NOMO-1 (cell line): ENCODE data around the gene KRT6B.
"Not testable (repeated sequence)": the region's sequence is repeated elsewhere in the genome, so short reads cannot be mapped to it uniquely, and the experiment has no call there.

Experiments used
- DNase-seq, 2 experiments: peaks; one replicate each; lab custom pipeline; 2025; ENCODE audit not compliant: unreplicated experiment in 2 of 2; lab: John Stamatoyannopoulos, UW

KRT6B gene

GRCh38 chr12:52415870-52416750, 35.8 kb downstream of the KRT6B start:
- no peak for DNase-seq

GRCh38 chr12:52414936-52415335, 37.0 kb downstream of the KRT6B start:
- no peak for DNase-seq

GRCh38 chr12:52413782-52414345, 38.1 kb downstream of the KRT6B start:
- no peak for DNase-seq

GRCh38 chr12:52413202-52413601, 38.7 kb downstream of the KRT6B start:
- no peak for DNase-seq

GRCh38 chr12:52411815-52412214, 40.1 kb downstream of the KRT6B start:
- DNase-seq = no peak

GRCh38 chr12:52410589-52411248, 41.2 kb downstream of the KRT6B start:
- not testable (repeated sequence) for DNase-seq

GRCh38 chr12:52407918-52408317, 44.0 kb downstream of the KRT6B start:
- DNase-seq = no peak

GRCh38 chr12:52405922-52406385, 46.0 kb downstream of the KRT6B start, which contains the start of gene KRT82:
Gene KRT82 (minus strand): TSS chr12:52406335. CDS start chr12:52406277, 58 bp downstream.
- no peak for DNase-seq

GRCh38 chr12:52404951-52405350, 47.0 kb downstream of the KRT6B start:
- no peak for DNase-seq

GRCh38 chr12:52403561-52403960, 48.4 kb downstream of the KRT6B start:
- DNase-seq = no peak

- DNase-seq = no peak
These were observed 48.9 kb downstream of the KRT6B start for GRCh38 chr12:52402873-52403540.

- DNase-seq = no peak
These were observed 49.6 kb downstream of the KRT6B start for GRCh38 chr12:52402377-52402776.

GRCh38 chr12:52401926-52402325, 50.0 kb downstream of the KRT6B start:
- DNase-seq = no peak

GRCh38 chr12:52401526-52401925, 50.4 kb downstream of the KRT6B start:
- DNase-seq = no peak

- no peak for DNase-seq
These were observed 51.0 kb downstream of the KRT6B start for GRCh38 chr12:52400906-52401305.

- DNase-seq = no peak
These were observed 52.2 kb downstream of the KRT6B start for GRCh38 chr12:52399756-52400155.

- no peak for DNase-seq
These were observed 53.8 kb downstream of the KRT6B start for GRCh38 chr12:52398176-52398575.

- no peak for DNase-seq
These were observed 55.3 kb downstream of the KRT6B start for GRCh38 chr12:52396656-52397055.
